GM12801 (cell line): ENCODE data around the gene SLC44A4.

Source experiments
- TF ChIP-seq, protein P1 (sequence below): IDR thresholded peaks from one replicate; pipeline ENCODE4 v1.5.1; 2011; ENCODE audit warnings: control low read depth; ENCODE audit not compliant: insufficient read length; ENCODE audit errors: extremely low read depth

The SLC44A4 gene

DNA sequence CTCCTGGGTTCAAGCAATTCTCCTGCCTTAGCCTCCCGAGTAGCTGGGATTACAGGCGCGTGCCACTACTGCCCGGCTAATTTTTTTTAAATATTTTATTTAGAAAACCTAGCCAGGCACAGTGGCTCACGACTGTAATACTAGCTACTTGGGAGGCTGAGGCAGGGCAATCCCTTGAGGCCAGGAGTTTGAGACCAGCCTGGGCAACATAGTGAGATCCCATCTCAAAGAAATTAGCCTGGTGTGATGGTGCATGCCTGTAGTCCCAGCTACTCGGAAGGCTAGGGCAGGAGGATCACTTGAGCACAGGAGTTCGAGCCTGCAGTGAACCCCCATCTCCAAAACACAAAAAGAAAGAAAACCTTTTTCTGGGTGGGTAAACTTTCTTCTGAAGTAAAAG lies 2.4 kb downstream of the SLC44A4 start:
- TF ChIP-seq, protein P1, sequence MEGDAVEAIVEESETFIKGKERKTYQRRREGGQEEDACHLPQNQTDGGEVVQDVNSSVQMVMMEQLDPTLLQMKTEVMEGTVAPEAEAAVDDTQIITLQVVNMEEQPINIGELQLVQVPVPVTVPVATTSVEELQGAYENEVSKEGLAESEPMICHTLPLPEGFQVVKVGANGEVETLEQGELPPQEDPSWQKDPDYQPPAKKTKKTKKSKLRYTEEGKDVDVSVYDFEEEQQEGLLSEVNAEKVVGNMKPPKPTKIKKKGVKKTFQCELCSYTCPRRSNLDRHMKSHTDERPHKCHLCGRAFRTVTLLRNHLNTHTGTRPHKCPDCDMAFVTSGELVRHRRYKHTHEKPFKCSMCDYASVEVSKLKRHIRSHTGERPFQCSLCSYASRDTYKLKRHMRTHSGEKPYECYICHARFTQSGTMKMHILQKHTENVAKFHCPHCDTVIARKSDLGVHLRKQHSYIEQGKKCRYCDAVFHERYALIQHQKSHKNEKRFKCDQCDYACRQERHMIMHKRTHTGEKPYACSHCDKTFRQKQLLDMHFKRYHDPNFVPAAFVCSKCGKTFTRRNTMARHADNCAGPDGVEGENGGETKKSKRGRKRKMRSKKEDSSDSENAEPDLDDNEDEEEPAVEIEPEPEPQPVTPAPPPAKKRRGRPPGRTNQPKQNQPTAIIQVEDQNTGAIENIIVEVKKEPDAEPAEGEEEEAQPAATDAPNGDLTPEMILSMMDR, result no peak

DNA sequence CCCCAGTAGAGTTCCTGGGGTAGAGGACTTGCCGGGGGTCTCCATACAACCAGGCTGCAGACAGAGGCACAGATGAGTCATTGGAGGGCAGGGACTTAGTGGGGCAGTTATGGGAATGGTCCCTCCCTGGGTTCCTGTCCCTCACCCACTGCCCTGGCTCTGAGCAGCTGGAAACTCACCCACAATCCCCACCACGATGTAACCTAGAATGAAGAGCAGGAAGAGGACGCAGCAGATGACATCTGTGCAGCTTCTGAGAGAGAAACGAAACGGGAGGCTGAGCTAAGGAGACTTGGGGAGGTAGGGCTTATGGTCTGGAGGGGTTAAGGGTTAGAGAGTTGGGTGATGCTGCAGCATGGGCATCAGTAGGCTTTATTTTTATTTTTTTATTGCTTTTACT lies 2.9 kb downstream of the SLC44A4 start:
- TF ChIP-seq, protein P1, result no peak

DNA sequence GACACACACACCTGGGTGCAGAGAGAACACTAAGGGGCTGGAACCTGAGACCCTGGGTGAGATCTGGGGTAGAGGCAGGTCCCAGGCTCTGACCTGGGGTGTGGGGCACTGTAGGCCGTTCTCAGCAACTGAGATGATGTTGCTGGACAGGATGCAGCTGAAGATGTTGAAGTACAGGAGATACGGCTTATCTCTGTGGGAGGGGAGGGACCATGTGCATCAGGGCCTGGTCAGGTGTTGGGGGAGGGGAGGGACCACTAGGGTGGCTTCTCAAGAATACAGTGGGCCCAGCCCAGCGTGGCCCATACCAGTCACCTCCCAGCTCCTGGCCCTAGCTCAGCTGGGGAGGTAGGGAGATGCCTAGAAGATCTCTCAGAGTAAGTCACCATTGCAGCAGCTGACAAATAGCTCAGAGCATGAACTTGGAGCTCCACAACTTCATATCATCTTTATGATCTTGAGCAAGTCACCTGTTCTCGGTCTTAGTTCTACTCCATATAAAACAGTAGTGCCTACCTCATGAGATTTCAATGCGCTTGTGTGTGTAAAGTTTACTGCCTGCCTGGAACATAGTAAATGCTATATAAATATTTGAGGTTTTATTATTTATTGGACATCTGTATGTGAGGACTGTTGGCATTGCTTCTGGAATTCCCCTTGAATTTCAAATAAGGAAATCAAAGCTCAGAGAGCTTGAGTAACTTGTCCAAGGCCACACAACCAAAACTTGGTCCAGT lies 3.8 kb downstream of the SLC44A4 start:
- TF ChIP-seq, protein P1, result no peak

DNA sequence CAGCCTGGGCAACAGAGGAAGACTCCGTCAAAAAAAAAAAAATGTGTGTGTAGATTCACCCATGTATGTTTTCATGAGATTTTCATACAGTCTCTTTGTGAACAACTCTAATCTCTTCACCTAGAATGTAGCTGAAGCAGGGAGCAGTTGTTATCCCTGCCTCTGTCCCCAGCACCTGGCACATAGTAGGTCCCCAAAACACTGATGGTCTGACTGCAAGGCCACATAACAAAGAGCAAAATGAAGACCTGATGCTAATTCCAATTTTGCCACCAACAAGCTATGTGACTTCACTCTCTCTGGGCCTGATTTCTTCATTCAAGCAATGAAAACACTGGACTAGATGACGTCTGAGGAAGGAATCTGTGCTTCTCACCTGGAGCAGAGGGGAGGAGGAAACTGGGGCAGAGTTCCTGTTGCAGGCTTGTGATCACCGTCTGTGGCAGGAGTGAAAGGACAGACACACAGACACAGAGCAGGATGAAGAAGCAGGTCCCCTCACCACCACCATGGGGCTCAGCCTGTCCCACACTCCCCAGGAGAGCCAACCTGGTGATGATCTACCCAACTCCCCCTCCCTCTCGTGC lies 4.6 kb downstream of the SLC44A4 start:
- TF ChIP-seq, protein P1, result no peak

DNA sequence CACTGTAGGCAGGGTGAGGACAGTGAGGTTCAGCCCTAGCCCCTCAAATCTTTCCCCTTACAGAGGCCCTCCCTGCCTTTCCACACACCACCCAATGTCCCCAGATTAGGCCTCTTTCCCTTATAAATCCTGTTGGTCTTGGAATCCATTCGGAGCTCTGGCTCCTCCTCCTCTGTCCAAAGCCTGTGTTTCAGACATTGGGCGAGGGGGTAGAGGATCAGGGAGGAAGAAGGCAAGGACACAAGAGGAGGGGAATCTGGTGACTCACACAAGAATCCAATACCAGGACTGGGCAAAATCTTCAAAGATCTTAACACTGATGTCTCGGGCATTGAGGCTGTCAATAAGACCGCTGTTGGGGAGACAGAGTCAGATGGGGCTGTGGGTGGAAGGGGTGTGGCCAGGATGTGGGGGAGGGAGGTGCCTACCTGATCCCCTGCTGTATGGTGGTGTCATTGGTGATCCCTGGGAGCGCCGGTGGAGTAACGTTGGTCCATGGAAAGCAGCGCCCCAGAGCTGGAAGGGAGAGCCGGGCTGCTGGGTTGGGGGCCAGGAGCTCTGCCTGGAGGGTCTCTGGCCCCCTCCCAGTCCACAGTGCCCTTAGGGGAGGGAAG lies 7.6 kb downstream of the SLC44A4 start:
- TF ChIP-seq, protein P1, result no peak

DNA sequence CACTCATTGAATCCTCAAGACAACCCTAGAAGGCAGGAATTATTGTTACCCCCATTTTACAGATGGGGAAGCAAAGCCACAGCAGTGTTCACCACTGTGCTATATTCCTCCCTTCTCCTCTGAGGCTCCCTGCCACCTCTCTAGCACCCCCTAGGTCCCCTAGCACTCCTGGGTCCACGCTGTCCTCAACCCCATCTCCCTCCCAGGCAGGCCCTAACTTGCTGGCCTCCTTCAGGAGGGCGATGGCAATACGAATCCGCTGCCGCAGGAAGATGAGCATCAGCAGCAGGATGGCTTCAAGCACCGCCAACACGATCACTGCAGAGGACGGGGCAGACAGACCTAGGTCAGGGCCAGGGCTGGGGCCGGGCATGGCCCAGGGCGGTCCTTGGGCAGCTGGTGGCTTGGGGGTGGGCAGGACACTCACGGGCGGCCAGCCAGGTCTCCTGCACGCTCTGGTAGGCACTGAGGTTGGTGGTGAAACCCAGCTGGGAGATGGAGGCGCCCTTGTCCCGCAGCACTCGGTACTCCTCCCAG lies 8.3 kb downstream of the SLC44A4 start:
- TF ChIP-seq, protein P1, result no peak

DNA sequence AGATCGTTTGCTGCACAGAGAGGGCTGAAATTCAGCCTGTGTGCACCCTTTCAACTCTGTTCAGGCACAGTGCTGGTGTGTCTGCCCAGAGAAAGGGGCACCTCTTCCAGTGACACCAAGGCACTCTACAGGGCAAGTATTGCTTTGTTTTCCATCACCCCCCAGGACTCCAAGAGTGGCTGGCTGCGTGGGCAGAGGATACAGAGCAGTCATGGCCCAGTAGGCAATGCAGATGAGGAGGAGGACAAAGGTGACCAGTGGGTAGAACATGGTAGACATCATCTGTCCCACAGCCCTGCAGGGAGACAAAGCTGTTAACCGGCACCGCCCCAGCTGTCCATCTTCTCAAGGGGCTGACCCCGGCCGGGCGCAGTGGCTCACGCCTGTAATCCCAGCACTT lies 9.5 kb downstream of the SLC44A4 start:
- TF ChIP-seq, protein P1, result no peak
